K562 (cell line): ENCODE results near the gene RAI1. TPM values are rescaled to one million over a fixed set of nuclear protein-coding genes. Genes with fewer than 3 reads are reported as not detected.

Source experiments
- EP400 ChIP-seq: fragments of 450-650 bp; IDR thresholded peaks from 2 replicates; pipeline ENCODE4 v1.6.1; 2017; ENCODE audit warnings: antibody characterized with exemption, mild to moderate bottlenecking, moderate library complexity
- GATAD2B ChIP-seq: fragments of 450-650 bp; IDR thresholded peaks from 2 replicates; pipeline ENCODE4 v1.6.1; 2017; ENCODE audit warnings: mild to moderate bottlenecking, borderline replicate concordance
- JUN ChIP-seq, 2 experiments: sonication (generic) in 1 of 2; formaldehyde crosslinking in 1 of 2; IDR thresholded peaks; 2 replicates each; pipeline versions ENCODE4 v1.6.1 to v1.8.0; 2012 to 2022; ENCODE audit warnings: borderline replicate concordance in 2 of 2, mild to moderate bottlenecking in 2 of 2, improper control_type of control experiment in 1 of 2, low read depth in 1 of 2, low read length in 1 of 2, missing genetic modification reagents in 1 of 2
- MTF1 ChIP-seq: fragments of 250-450 bp; sonication (Bioruptor Pico); IDR thresholded peaks from 2 replicates; pipeline ENCODE4 v1.9.0; 2021; ENCODE audit warnings: moderate library complexity, mild to moderate bottlenecking, inconsistent platforms, borderline replicate concordance
- MXI1 ChIP-seq: IDR thresholded peaks from 2 replicates; pipeline ENCODE4 v1.6.1; 2011; ENCODE audit warnings: low read depth, mild to moderate bottlenecking, improper control_type of control experiment, low read length
- NCOA4 ChIP-seq: fragments of 450-650 bp; IDR thresholded peaks from 2 replicates; pipeline ENCODE4 v1.6.1; 2018; ENCODE audit warnings: mild to moderate bottlenecking; ENCODE audit not compliant: partially characterized antibody
- NFIC ChIP-seq: fragments of 450-650 bp; IDR thresholded peaks from 2 replicates; pipeline ENCODE4 v1.6.1; 2017; ENCODE audit warnings: mild to moderate bottlenecking, inconsistent platforms
- PCBP1 ChIP-seq: fragments of 200-400 bp; formaldehyde crosslinking; IDR thresholded peaks from 2 replicates; pipeline ENCODE4 v1.6.1; 2018; ENCODE audit warnings: mild to moderate bottlenecking, low read depth, low read length; ENCODE audit not compliant: poor library complexity, severe bottlenecking
- PKNOX1 ChIP-seq: fragments of 450-650 bp; IDR thresholded peaks from 2 replicates; pipeline ENCODE4 v1.6.1; 2016
- SIRT6 ChIP-seq: IDR thresholded peaks from one replicate; pipeline ENCODE4 v1.6.1; 2012; ENCODE audit warnings: low read depth, mild to moderate bottlenecking, control low read depth, inconsistent platforms, low read length, moderate library complexity
- SMAD3 ChIP-seq: fragments of 450-650 bp; formaldehyde crosslinking; conservative IDR thresholded peaks from 2 replicates; pipeline ENCODE4 v1.4.0; 2020; ENCODE audit warnings: mild to moderate bottlenecking
- SMARCE1 ChIP-seq: fragments of 450-650 bp; IDR thresholded peaks from 2 replicates; pipeline ENCODE4 v1.7.1; 2016; ENCODE audit warnings: mild to moderate bottlenecking
- TCF7L2 ChIP-seq: fragments of 150-350 bp; IDR thresholded peaks from 2 replicates; pipeline ENCODE4 v1.6.1; 2016; ENCODE audit warnings: low read depth, mild to moderate bottlenecking, low read length, moderate library complexity
- ZBTB17 ChIP-seq: fragments of 450-650 bp; formaldehyde crosslinking; IDR thresholded peaks from 2 replicates; pipeline ENCODE4 v1.4.0; 2020; ENCODE audit warnings: mild to moderate bottlenecking
- ZNF232 ChIP-seq: sonication (generic); formaldehyde crosslinking; IDR thresholded peaks from 2 replicates; pipeline ENCODE4 v1.8.0; 2022; ENCODE audit warnings: mild to moderate bottlenecking, missing genetic modification reagents
- ZNF507 ChIP-seq: conservative IDR thresholded peaks from 2 replicates; pipeline ENCODE4 v1.6.1; 2017; ENCODE audit warnings: missing genetic modification characterization, missing compliant biosample characterization
- ZNF561 ChIP-seq: fragments of 450-650 bp; formaldehyde crosslinking; conservative IDR thresholded peaks from 2 replicates; pipeline ENCODE4 v1.4.0; 2020; ENCODE audit warnings: mild to moderate bottlenecking, moderate library complexity
- ZNF707 ChIP-seq: fragments of 250-450 bp; sonication (Bioruptor Pico); conservative IDR thresholded peaks from 2 replicates; pipeline ENCODE4 v1.8.0; 2022; ENCODE audit warnings: inconsistent platforms, mild to moderate bottlenecking, moderate library complexity
- polyA plus RNA-seq, 8 experiments: library from polyadenylated mRNA; depleted of rRNA in 4 of 8; stranded (reverse) in 5 of 8; unstranded in 3 of 8; fragments of >200 nt; fragmentation: Nextera tagmentation in 2 of 8; fragmentation: Illumina TruSeq in 1 of 8; extraction: Ambion mirVana in 2 of 8; extraction: Trizol in 1 of 8; gene quantifications; 2 replicates each; pipeline versions ENCODE4 v1.2.1 to v1.2.3, GENCODE V29; 2011 to 2014; ENCODE audit warnings: inconsistent platforms in 1 of 8, missing spikeins in 1 of 8
- total RNA-seq, 7 experiments: library from RNA; depleted of rRNA in 6 of 7; stranded (reverse); fragments of >200 nt in 6 of 7; fragmentation: Illumina TruSeq in 2 of 7; extraction: Trizol in 2 of 7; gene quantifications; 2 replicates each; pipeline versions ENCODE4 v1.2.1 to v1.2.3, GENCODE V29; 2011 to 2021; ENCODE audit warnings: low replicate concordance in 1 of 7
- TF ChIP-seq, protein P1 (sequence below): fragments of 150-350 bp; IDR thresholded peaks from 2 replicates; pipeline ENCODE4 v1.6.1; 2014; ENCODE audit warnings: low read depth, mild to moderate bottlenecking, low read length, borderline replicate concordance
- TF ChIP-seq, protein P2 (sequence below): fragments of 450-650 bp; IDR thresholded peaks from 2 replicates; pipeline ENCODE4 v1.6.1; 2014; ENCODE audit warnings: low read depth, mild to moderate bottlenecking, moderate library complexity, borderline replicate concordance

Gene RAI1
- total and polyA plus RNA-seq, 9 of the 15 experiments (the other 6 are each of a cell fraction or from before 2014, with no cell fraction given) = 0.68 to 19.9 (median 5.5) TPM

DNA sequence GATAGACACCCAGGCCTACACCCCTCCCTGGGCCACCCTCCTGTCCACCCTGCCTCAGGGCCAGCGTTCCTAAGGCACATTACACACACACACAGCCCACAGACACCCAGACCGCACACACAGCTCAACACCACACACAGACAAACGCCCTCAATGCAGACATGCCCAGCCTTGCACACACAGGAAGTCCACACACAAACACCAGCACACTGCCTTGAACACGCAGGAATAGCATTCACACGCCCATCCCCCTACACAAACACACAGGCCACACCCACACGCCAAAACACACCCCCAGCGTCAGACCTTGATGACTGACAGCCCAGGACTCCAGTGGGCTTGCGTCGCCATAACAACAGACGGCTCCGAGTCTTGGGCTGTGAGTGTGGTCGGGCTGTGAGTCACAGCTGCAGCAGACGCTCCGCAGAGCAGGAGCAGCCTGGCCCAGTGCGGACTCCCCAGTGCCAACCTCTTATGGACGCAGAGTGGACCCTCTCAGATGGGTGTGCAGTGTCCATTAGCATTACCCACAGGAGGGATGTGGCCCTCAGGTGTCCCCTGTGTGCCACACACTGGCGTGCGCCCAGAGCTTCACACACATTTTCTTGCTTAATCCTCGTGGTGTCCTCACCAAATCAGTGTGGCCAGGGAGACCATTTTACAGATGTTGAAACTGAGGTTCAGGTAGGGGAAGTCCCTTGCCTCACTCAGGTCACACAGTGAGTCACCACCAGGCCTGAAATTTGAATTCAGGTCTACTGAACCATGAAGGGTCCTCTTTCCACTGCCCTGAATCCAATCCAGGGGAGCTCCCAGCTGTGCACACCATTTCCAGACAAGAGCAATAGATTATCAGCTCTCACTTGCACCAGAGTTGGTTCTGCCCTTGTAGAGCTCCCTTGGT is 17.8 kb upstream of the RAI1 start (continued):
- TF ChIP-seq, protein P1, sequence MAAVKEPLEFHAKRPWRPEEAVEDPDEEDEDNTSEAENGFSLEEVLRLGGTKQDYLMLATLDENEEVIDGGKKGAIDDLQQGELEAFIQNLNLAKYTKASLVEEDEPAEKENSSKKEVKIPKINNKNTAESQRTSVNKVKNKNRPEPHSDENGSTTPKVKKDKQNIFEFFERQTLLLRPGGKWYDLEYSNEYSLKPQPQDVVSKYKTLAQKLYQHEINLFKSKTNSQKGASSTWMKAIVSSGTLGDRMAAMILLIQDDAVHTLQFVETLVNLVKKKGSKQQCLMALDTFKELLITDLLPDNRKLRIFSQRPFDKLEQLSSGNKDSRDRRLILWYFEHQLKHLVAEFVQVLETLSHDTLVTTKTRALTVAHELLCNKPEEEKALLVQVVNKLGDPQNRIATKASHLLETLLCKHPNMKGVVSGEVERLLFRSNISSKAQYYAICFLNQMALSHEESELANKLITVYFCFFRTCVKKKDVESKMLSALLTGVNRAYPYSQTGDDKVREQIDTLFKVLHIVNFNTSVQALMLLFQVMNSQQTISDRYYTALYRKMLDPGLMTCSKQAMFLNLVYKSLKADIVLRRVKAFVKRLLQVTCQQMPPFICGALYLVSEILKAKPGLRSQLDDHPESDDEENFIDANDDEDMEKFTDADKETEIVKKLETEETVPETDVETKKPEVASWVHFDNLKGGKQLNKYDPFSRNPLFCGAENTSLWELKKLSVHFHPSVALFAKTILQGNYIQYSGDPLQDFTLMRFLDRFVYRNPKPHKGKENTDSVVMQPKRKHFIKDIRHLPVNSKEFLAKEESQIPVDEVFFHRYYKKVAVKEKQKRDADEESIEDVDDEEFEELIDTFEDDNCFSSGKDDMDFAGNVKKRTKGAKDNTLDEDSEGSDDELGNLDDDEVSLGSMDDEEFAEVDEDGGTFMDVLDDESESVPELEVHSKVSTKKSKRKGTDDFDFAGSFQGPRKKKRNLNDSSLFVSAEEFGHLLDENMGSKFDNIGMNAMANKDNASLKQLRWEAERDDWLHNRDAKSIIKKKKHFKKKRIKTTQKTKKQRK = no peak
- TF ChIP-seq EP400 = no peak
- no peak for TF ChIP-seq ZNF232 (CRISPR knock-in tag)
- TF ChIP-seq SMAD3 = no peak
- TF ChIP-seq SIRT6 = no peak
- TF ChIP-seq NCOA4 = no peak
- TF ChIP-seq ZNF507 (tag) = no peak
- TF ChIP-seq ZNF707 (CRISPR knock-in tag) = no peak
- no peak for TF ChIP-seq TCF7L2
- 0 out of 2 replicates have a peak, but pooled peaks have one; percentile 8 for TF ChIP-seq JUN (IDR thresholded peaks at IDR 0.05; ENCODE audit: borderline replicate concordance, low read depth, low read length)
- no peak for TF ChIP-seq JUN (CRISPR knock-in tag; IDR thresholded peaks at IDR 0.05; ENCODE audit: borderline replicate concordance)
- no peak for TF ChIP-seq GATAD2B
- TF ChIP-seq PKNOX1 = peak; percentile 99
- TF ChIP-seq ZBTB17 (CRISPR knock-in tag) = 0 out of 2 replicates have a peak, but pooled peaks have one; percentile 23
- TF ChIP-seq, protein P2, sequence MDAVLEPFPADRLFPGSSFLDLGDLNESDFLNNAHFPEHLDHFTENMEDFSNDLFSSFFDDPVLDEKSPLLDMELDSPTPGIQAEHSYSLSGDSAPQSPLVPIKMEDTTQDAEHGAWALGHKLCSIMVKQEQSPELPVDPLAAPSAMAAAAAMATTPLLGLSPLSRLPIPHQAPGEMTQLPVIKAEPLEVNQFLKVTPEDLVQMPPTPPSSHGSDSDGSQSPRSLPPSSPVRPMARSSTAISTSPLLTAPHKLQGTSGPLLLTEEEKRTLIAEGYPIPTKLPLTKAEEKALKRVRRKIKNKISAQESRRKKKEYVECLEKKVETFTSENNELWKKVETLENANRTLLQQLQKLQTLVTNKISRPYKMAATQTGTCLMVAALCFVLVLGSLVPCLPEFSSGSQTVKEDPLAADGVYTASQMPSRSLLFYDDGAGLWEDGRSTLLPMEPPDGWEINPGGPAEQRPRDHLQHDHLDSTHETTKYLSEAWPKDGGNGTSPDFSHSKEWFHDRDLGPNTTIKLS = no peak
- no peak for TF ChIP-seq PCBP1
- TF ChIP-seq ZNF561 (CRISPR knock-in tag) = no peak
- peak; percentile 77 for TF ChIP-seq MXI1
- TF ChIP-seq NFIC = no peak; the same call in 1 of the 2 replicates
- peak; percentile 27; the same call in 1 of the 2 replicates for TF ChIP-seq SMARCE1
- no peak for TF ChIP-seq MTF1
